ENCODE results near the gene CARD11.
"Not testable (repeated sequence)": the region's sequence is repeated elsewhere in the genome, so short reads cannot be mapped to it uniquely, and the experiment has no call there.

CARD11 gene

DNA sequence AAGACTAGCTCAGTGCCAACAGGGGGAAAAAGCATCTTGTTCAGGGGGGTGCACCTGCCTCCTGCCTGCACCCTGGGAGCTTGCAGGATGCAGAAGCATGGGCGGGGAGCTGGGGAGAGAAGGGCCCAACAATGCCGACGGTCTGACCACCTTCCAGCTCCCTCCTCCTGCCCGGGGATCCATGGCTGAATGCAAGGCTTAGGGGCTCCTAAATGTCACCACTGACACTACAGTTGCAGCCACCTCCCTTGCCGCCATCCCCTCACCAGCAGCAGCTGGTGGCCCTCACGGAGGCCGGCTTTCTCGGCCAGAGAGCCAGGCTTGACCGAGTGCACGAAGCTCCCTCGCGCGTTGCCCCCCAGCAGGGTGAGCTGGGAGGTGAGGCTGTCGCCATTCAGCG is 120.8 kb downstream of the CARD11 start:
- DNase-seq = no peak

DNA sequence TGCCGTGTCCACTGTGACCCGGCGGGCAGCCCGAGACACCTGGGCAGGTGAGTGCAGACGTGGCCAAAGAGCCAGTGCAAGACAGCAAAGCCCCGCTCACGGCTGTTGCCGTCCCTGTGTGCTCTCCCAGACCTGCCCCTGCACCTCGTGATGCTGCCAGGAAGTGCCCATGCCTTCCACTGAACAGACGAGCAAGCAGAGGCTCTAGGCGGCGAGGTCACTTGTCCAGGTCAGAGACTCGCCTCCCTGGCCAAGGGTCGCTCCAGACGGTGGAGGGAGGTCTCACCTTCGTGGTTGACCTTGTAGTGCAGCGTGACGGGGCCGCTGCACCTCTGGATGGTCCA is 121.3 kb downstream of the CARD11 start:
- DNase-seq = no peak

DNA sequence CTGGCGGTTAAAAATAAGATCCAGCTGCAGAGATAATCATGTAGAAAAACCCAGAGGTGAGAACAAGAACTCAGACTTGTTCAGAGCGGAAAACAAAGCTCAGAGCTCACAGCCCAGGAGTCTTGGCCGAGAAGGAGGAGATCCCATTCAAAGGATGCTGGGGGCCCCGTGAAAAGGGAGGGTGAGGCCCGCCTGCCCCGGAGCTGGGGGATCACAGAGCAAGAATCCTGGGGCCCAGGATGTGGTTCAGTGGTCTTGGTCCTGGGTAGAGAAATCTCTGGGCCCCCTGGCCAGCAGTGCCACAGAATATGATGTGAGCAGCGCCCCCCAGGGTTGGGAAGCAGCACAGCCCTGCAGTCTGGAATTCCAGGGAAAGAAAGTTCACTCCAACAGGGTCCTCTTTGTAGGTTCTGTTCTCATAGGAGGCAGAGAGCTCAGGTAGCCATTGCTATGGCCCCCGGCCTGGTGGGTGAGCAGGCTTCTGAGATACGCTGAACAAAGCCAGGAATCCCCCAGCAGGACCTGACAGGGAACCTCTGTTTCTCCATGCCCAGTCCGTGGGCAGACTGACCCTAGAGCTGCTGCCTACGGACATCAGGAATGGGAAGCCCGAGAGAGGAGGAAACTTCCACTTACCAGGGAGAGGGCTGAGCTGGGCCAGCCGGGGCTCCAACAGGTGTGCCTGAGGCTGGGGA is 121.9 kb downstream of the CARD11 start:
- DNase-seq = no peak

DNA sequence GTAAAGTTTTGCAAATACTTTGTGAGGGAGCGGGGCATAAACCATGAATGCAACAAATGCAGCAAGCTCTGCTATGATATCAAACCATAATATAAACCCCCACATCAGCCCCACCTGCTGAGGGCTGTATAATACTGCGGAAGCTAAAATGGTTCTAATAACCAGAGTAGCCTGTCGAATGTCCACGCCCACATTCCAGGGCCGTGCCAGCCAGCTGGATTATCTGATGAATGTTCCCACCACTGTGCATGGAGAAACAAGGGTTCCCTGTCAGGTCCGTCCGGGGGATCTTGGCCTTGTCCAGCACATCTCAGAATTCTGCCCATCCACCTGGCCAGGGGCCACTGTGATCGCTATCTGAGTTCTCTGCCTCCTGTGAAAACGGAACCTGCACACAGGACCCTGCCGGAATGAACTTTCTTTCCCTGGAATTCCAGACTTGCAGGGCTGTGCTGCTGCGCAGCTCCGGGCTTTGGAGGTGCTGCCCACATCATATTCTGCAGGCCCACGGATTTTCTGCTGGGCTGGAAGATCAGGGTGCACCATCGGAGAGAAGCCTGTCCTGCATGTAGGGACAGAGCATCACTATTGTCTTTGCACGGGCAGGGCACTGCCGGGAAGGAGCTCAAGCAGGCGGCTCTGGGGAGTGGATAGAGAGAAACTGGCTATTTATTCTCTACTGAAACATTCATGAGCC is 122.6 kb downstream of the CARD11 start:
- DNase-seq = no peak

- DNase-seq = not testable (repeated sequence)
Measured at GRCh38 chr7:2920480-2920879, 123.2 kb downstream of the CARD11 start.

DNA sequence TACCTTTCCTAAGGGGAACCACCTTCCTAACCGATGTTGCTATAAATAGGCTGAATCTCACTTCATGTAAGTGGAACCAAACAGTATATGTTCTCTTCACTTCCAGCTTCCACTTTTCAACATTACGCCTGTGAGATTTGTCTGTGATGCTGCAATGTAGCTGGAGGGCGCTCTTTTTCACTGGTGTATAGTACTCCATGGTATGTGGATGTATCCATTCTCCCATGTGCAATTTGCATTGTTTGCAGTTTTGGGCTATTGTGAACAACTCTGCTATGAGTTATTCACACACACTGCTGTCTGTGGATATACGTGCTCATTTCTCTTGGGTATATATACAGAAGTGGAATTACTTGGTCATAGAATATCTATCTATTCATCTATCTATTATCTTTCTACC is 123.6 kb downstream of the CARD11 start:
- no peak for DNase-seq

- DNase-seq = no peak
Measured at GRCh38 chr7:2919256-2919655, 124.4 kb downstream of the CARD11 start.

GRCh38 chr7:2918406-2918805 is 125.3 kb downstream of the CARD11 start:
- no peak for DNase-seq

- no peak for DNase-seq
Measured at GRCh38 chr7:2915023-2915422, 128.6 kb downstream of the CARD11 start.

DNA sequence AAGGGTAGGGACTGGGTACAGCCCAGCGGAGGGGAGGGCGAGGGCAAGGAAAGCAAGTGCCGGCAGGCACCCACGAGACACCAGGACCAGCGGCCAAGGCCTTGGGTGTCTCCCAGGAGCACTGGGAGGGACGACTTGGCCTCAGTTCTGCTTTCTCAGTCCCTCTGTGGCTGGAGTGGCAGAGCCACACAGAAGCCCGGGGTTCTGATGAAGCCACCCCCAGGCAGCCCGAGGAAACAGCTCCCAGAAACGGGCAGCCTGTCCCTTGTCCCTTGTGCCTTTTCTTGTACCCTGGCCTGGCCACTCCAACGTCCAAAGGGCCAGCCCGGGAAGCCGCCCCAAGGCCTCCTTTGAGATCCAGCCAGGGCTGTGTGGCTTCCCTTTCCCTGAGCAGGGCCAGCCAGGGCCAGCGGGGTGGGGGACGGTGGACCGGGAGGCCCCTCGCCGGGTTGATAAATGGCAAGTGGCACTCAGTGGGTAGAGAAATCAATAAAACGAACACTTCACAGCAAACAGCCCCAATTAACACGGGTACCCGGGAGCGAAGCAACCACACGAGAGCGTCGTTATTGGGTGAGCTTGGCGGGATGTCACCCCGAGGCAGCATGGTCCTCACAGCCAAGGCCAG is 129.8 kb downstream of the CARD11 start:
- no peak for DNase-seq

GRCh38 chr7:2912684-2913439 is 130.8 kb downstream of the CARD11 start:
- DNase-seq = no peak

- no peak for DNase-seq
Measured at GRCh38 chr7:2911466-2911865, 132.2 kb downstream of the CARD11 start.

DNA sequence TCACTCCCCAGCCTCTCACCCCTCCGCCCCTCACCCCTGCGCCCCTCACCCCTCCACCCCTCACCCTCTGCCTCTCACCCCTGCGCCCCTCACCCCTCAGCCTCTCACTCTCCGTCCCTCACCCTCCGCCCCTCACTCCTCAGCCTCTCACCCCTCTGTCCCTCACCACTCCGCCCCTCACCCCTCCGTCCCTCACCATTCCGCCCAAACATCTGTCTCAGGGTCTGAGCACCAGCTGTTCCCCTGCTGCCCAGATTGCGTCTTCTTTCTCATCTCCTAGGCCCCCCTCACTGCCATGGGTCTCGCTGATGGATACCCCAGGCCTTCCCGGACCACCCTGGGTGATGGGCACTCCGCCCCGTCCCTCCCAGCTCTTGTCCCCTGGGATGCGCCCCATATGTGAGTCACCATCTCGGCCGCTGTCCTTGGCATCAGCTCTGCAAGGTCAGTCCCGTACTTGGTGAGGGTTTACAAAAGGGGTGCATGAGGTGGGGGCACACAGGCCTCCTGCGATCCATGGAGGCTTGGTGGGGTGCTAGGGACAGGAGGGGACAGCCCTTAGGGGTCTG is 134.1 kb downstream of the CARD11 start:
- DNase-seq = no peak

GRCh38 chr7:2909043-2909442 is 134.6 kb downstream of the CARD11 start:
- DNase-seq = no peak

DNA sequence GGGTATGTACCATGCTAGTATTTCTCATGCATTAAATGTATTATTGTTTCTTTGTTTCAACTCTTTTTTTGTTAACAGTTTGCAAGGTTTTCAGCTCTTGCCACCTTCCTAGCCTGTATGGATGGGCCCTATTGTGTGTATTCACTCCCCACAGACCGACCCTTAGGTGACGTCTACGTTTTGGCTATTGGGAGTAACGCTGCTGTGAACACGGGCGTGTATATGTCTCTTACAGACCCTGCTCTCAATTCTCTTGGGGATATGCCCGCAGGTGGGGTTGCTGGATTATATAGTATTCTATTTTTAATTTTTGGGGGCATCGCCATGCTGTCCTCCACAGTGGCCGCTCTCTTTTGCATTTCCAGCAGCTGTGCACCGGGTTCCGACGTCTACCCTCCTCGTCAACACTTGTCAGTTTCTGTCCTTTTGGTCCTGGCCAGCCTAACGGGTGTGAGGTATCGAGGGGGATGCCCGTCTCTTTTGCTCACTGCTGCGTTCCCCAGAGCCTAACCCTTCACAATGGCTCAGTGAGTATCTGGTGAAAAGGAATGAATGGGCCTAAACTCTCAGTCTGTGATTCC is 135.5 kb downstream of the CARD11 start:
- DNase-seq = no peak

DNA sequence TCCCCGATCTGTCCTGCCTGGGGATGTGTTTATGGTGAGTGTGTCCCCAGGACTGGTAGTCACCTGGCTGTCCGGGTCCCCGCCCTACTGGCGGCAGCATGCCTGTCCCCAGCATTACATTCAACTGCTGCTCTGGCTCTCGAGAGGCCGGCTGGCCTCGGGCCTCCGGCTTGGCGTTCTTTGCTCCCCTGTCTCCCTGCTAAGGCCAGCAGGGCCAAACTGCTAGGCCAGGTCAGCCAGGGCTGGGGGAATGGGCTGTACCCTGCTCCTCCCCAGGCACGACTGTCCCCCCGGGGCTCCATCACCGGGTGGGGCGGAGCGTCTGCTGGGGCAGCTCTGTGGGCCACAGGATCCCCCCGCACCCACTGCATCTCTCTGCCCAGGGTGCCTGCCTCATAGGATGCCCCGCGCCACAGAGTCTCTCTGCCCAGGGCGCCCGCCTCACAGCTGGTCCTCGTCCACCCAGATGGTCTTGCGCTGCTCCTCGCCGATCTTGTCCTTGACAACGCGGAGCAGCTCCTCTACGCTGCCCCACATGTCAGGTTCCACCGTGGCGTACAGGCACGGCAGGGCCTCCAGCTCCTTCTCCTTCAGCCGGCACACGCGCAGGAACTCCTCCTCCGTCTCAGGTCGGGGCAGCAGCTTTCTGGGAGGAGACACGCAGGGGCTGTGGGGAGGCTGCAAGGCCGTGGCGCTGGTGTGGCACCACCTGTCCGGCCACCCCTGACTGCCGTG is 137.3 kb downstream of the CARD11 start:
- no peak for DNase-seq

GRCh38 chr7:2905500-2905899 is 138.2 kb downstream of the CARD11 start:
- no peak for DNase-seq

DNA sequence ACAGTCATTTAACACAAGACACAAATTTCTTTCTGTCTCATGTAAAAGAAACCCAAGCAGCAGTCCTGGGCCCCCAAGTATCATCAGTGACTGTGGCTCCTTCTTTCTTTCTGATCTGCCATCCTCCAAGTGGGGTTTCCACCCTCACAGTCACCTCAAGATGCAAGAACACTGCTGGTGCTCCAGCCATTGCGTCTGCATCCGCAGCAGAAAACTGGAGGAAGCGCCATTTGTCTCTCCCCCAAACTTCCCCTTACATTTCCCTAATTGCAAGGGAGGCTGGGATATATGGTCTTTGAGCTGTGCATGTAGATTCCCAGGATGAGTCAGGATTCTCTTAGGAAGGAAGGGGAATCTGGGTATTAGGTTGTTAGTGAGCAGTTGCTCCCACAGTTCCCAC is 138.6 kb downstream of the CARD11 start:
- no peak for DNase-seq

GRCh38 chr7:2904202-2904601 is 139.5 kb downstream of the CARD11 start:
- no peak for DNase-seq

GRCh38 chr7:2903682-2904162 is 139.9 kb downstream of the CARD11 start:
- DNase-seq = no peak

GRCh38 chr7:2897023-2897422 is 146.6 kb downstream of the CARD11 start:
- no peak for DNase-seq

- no peak for DNase-seq
Measured at GRCh38 chr7:2896131-2896530, 147.5 kb downstream of the CARD11 start.

Data from activated CD4-positive, alpha-beta T cell treated with anti-CD3 and anti-CD28 coated beads, Interleukin-2, Interleukin-6, amounts not matched to agents 100 ng/mL and 50 ng/mL, durations not matched to agents 16 hours and 8 hours (primary cell).